Calu3 (cell line): ENCODE results near the gene CXCL12. TPM values are rescaled to one million over a fixed set of nuclear protein-coding genes. Genes with fewer than 3 reads are reported as not detected.

Experiments
- BruUV-seq: library from RNA; stranded (reverse); fragments of 400-500 nt; replicated peaks from 2 replicates; lab custom pipeline; 2021; lab: Mats Ljungman, UMichigan
- CTCF ChIA-PET: fragments of 300-600 bp; sonication (Branson Sonifier 250); formaldehyde crosslinking; loops from one replicate; lab custom pipeline; 2022; ENCODE audit warnings: antibody characterized with exemption; lab: Charles Lee
- DNase-seq: peaks from one replicate; pipeline ENCODE4 v3.0.0; 2022
- H3K27ac Mint-ChIP-seq: one replicate; pipeline ENCODE4 v1.8.0; 2022; ENCODE audit warnings: mixed read lengths; ENCODE audit not compliant: unreplicated experiment
- H3K27me3 Mint-ChIP-seq: one replicate; pipeline ENCODE4 v1.8.0; 2022; ENCODE audit warnings: mixed read lengths; ENCODE audit not compliant: unreplicated experiment
- H3K36me3 Mint-ChIP-seq: one replicate; pipeline ENCODE4 v1.8.0; 2022; ENCODE audit warnings: mild to moderate bottlenecking, moderate library complexity, mixed read lengths; ENCODE audit not compliant: insufficient read depth, unreplicated experiment
- H3K4me1 Mint-ChIP-seq: one replicate; pipeline ENCODE4 v1.8.0; 2022; ENCODE audit warnings: mild to moderate bottlenecking, low read depth, mixed read lengths; ENCODE audit not compliant: unreplicated experiment
- H3K4me3 Mint-ChIP-seq: one replicate; pipeline ENCODE4 v1.8.0; 2022; ENCODE audit warnings: mild to moderate bottlenecking, low read depth, moderate library complexity, mixed read lengths; ENCODE audit not compliant: unreplicated experiment
- H3K9me3 Mint-ChIP-seq: one replicate; pipeline ENCODE4 v1.8.0; 2022; ENCODE audit warnings: low read depth, mixed read lengths; ENCODE audit not compliant: unreplicated experiment
- CTCF ChIP-seq: fragments of 200-600 bp; IDR thresholded peaks from one replicate; pipeline ENCODE4 v1.8.0; 2022; ENCODE audit warnings: antibody characterized with exemption; ENCODE audit not compliant: unreplicated experiment
- intact Hi-C: fragments of 100-400 bp; cut with micrococcal nuclease; formaldehyde crosslinking; loops from one replicate; pipeline ENCODE4 v1.10.0; 2022; ENCODE audit not compliant: unreplicated experiment
- total RNA-seq: library from RNA; stranded (reverse); gene quantifications from 2 replicates; pipeline ENCODE4 v1.2.3, GENCODE V29; 2022

Gene CXCL12
- total RNA-seq, 1 experiment from 2014 or later: not detected

GRCh38 chr10:44422153-44422552 lies 37.3 kb upstream of the CXCL12 start:
- H3K36me3 Mint-ChIP-seq: no peaks in the 10 kb centered on the region
- no peak overlapping the region for H3K4me3 Mint-ChIP-seq
- no peaks in the 10 kb centered on the region for H3K4me1 Mint-ChIP-seq
- peaks cover 28% of the 10 kb centered on the region for H3K27me3 Mint-ChIP-seq
- BruUV-seq: no TSS peak
- CTCF ChIA-PET: no interaction called here
- intact Hi-C loops: no loop called here
- no peak overlapping the region for H3K27ac Mint-ChIP-seq
- no peak for DNase-seq
- no peak for TF ChIP-seq CTCF
- peaks cover 2% of the 10 kb centered on the region for H3K9me3 Mint-ChIP-seq

GRCh38 chr10:44419790-44420549 lies 35.1 kb upstream of the CXCL12 start:
- no peak overlapping the region for H3K27ac Mint-ChIP-seq
- CTCF ChIA-PET: no interaction called here
- H3K4me3 Mint-ChIP-seq: no peak overlapping the region
- DNase-seq: no peak
- peaks cover 43% of the 10 kb centered on the region for H3K27me3 Mint-ChIP-seq
- peaks cover 6% of the 10 kb centered on the region for H3K9me3 Mint-ChIP-seq
- H3K4me1 Mint-ChIP-seq: no peaks in the 10 kb centered on the region
- intact Hi-C loops: no loop called here
- BruUV-seq: no TSS peak
- no peaks in the 10 kb centered on the region for H3K36me3 Mint-ChIP-seq
- TF ChIP-seq CTCF: no peak

- DNase-seq: no peak
- intact Hi-C loops: no loop called here
- H3K36me3 Mint-ChIP-seq: no peaks in the 10 kb centered on the region
- no peak overlapping the region for H3K27ac Mint-ChIP-seq
- no peak for TF ChIP-seq CTCF
- BruUV-seq: no TSS peak
- H3K9me3 Mint-ChIP-seq: peaks cover 6% of the 10 kb centered on the region
- H3K4me3 Mint-ChIP-seq: no peak overlapping the region
- CTCF ChIA-PET: no interaction called here
- peaks cover 43% of the 10 kb centered on the region for H3K27me3 Mint-ChIP-seq
- no peaks in the 10 kb centered on the region for H3K4me1 Mint-ChIP-seq
Measured at GRCh38 chr10:44418637-44419036, 33.7 kb upstream of the CXCL12 start.

GRCh38 chr10:44417761-44418160 lies 32.9 kb upstream of the CXCL12 start:
- peaks cover 38% of the 10 kb centered on the region for H3K27me3 Mint-ChIP-seq
- intact Hi-C loops: no loop called here
- H3K27ac Mint-ChIP-seq: no peak overlapping the region
- H3K4me1 Mint-ChIP-seq: no peaks in the 10 kb centered on the region
- CTCF ChIA-PET: no interaction called here
- H3K9me3 Mint-ChIP-seq: peaks cover 6% of the 10 kb centered on the region
- no TSS peak for BruUV-seq
- no peak overlapping the region for H3K4me3 Mint-ChIP-seq
- H3K36me3 Mint-ChIP-seq: no peaks in the 10 kb centered on the region
- TF ChIP-seq CTCF: no peak
- DNase-seq: no peak
